ENCODE results near the gene C5orf15. TPM values are rescaled to one million over a fixed set of nuclear protein-coding genes. Genes with fewer than 3 reads are reported as not detected.

The C5orf15 gene
- total RNA-seq, 1 donor from 2014 or later = 33.4 TPM

- intact Hi-C loops (cut with DNase I) = no loop called here
- no peak overlapping the region for H3K4me3 ChIP-seq
Observed at GRCh38 chr5:133924221-133924920, 44.1 kb downstream of the C5orf15 start.

GRCh38 chr5:133921979-133922378 lies 46.4 kb downstream of the C5orf15 start:
- TF ChIP-seq CTCF (IDR thresholded peaks at IDR 0.05) = no peak
- ATAC-seq (no peak), DNase-seq (no peak)
- intact Hi-C loops (cut with DNase I) = no loop called here
- no peak overlapping the region for H3K27ac ChIP-seq
- H3K36me3 ChIP-seq = no peaks in the 10 kb centered on the region
- no peaks in the 10 kb centered on the region for H3K4me1 ChIP-seq
- H3K27me3 ChIP-seq = no peaks in the 10 kb centered on the region
- no peaks in the 10 kb centered on the region for H3K9me3 ChIP-seq
- no peak overlapping the region for H3K4me3 ChIP-seq

More at GRCh38 chr5:133924221-133924920, 44.1 kb downstream of the C5orf15 start:
- ATAC-seq (no peak), DNase-seq (no peak)
- H3K9me3 ChIP-seq = no peaks in the 10 kb centered on the region
- TF ChIP-seq CTCF (IDR thresholded peaks at IDR 0.05) = no peak
- no peaks in the 10 kb centered on the region for H3K36me3 ChIP-seq
- H3K27ac ChIP-seq = no peak overlapping the region
- H3K4me1 ChIP-seq = no peaks in the 10 kb centered on the region
- no peaks in the 10 kb centered on the region for H3K27me3 ChIP-seq

GRCh38 chr5:133921069-133921468 lies 47.4 kb downstream of the C5orf15 start:
- Histone ChIP-seq H3K4me1 (no peaks in the 10 kb centered on the region), H3K36me3 (no peaks in the 10 kb centered on the region), H3K27ac (no peak overlapping the region), H3K9me3 (no peaks in the 10 kb centered on the region), H3K4me3 (no peak overlapping the region), H3K27me3 (no peaks in the 10 kb centered on the region)
- DNase-seq = no peak
- no peak for ATAC-seq
- intact Hi-C loops (cut with DNase I) = no loop called here
- TF ChIP-seq CTCF (IDR thresholded peaks at IDR 0.05) = no peak

- intact Hi-C loops (cut with DNase I) = no loop called here
- DNase-seq (no peak), ATAC-seq (peak; percentile 11)
- Histone ChIP-seq H3K27me3 (no peaks in the 10 kb centered on the region), H3K9me3 (no peaks in the 10 kb centered on the region), H3K27ac (no peak overlapping the region), H3K4me1 (no peaks in the 10 kb centered on the region), H3K4me3 (no peak overlapping the region), H3K36me3 (no peaks in the 10 kb centered on the region)
- TF ChIP-seq CTCF (IDR thresholded peaks at IDR 0.05) = no peak
Observed at GRCh38 chr5:133919148-133920136, 49.0 kb downstream of the C5orf15 start.

GRCh38 chr5:133918731-133919130 lies 49.7 kb downstream of the C5orf15 start:
- no peak for DNase-seq
- H3K27ac ChIP-seq = no peak overlapping the region
- H3K27me3 ChIP-seq = no peaks in the 10 kb centered on the region
- no peak overlapping the region for H3K4me3 ChIP-seq
- ATAC-seq = peak; percentile 8
- H3K9me3 ChIP-seq = no peaks in the 10 kb centered on the region
- H3K36me3 ChIP-seq = no peaks in the 10 kb centered on the region
- TF ChIP-seq CTCF (IDR thresholded peaks at IDR 0.05) = no peak
- intact Hi-C loops (cut with DNase I) = no loop called here
- H3K4me1 ChIP-seq = no peaks in the 10 kb centered on the region
